ENCODE results near the gene SPATA16.
"Not testable (repeated sequence)": the region's sequence is repeated elsewhere in the genome, so short reads cannot be mapped to it uniquely, and the experiment has no call there.

SPATA16 gene

GRCh38 chr3:173064631-173065030 is 76.4 kb downstream of the SPATA16 start:
- no peak for DNase-seq (ENCODE audit: extremely low read depth in 1 of 2, low read depth in 1 of 2)

- DNase-seq (ENCODE audit: extremely low read depth in 1 of 2, low read depth in 1 of 2): no peak
These were observed 82.8 kb downstream of the SPATA16 start for GRCh38 chr3:173058229-173058628.

GRCh38 chr3:173055228-173055933 is 85.7 kb downstream of the SPATA16 start:
- no peak for DNase-seq (ENCODE audit: extremely low read depth in 1 of 2, low read depth in 1 of 2)

- no peak for DNase-seq (ENCODE audit: extremely low read depth in 1 of 2, low read depth in 1 of 2)
These were observed 91.7 kb downstream of the SPATA16 start for GRCh38 chr3:173049360-173049759.

DNA sequence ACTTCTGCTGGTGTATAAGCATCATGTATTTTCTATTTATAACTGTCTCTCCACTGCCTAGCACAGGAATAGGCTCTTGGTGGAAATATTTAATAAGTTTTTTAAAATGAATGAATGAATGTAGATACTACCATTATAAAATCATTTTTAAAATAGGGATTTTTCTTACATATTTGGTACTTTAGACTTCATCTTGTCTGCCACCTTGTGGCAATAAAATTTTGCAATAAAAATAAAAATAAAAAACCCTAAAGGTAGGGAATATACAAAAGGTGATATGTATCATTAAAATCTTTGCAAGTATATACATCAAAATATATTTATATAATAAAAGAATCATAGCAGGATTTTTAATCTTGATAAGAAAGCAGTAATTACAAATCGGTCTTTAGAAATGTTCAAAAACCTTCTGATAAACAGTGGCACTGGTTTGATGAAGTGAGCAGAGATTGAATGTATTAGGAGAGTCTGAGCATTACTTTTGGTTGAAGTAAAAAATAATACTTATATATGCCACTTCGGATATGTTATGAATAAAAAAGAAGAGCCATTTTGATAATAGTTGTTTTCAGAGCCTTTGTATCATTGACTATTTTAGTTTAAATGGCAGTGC is 95.2 kb downstream of the SPATA16 start:
- DNase-seq (ENCODE audit: extremely low read depth in 1 of 2, low read depth in 1 of 2): no peak

- DNase-seq (ENCODE audit: extremely low read depth in 1 of 2, low read depth in 1 of 2): no peak
These were observed 96.0 kb downstream of the SPATA16 start for GRCh38 chr3:173044998-173045397.

- no peak for DNase-seq (ENCODE audit: extremely low read depth in 1 of 2, low read depth in 1 of 2)
These were observed 97.3 kb downstream of the SPATA16 start for GRCh38 chr3:173043757-173044156.

DNA sequence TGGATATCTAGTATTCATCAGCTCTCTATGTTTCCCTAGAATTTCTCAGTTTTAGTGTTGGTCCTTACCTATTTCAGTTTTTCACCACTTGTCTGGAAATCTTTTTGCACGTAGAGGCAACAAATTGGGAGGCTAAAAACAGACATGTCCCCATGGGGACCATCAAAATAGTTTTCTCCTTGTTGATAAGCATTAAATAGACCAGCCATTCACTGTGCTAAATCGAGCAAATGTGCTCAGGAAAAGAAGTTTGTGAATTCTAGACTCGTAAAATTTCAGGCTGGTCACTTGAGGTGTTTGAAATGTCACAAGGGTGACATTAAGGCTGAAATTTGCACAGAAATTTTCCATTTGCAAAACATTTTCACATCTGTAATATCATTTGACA is 102.6 kb downstream of the SPATA16 start:
- no peak for DNase-seq (ENCODE audit: extremely low read depth in 1 of 2, low read depth in 1 of 2)

DNA sequence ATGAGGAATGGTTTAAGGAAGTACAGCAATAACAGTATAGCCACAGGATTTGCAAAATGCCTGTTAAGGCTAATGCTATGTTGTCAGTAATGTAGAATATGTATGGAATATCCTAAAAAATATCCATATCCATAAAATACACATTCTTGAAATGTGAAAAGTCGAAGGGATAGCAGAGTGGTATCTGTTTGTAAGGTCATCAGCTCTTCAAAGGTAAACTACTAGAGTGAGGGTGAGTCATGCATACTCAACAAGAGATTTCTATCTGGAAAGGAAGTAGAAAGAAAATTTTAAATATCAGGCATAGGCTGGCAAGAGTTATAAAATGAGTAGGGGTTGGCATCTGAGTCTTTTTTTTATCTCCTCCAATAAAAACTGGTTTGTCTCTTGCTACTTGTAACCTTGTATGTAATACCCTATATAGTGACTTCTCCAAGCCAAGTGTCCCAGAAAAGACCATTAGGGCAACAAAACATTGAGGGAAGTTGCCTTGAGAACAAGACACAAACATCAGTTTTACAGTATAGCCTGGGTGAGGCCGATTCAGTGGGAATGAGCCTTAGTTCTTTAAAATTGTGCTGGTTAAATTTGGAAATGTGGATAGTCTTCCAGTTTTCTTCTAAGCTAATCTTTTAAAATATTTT is 103.1 kb downstream of the SPATA16 start:
- DNase-seq (ENCODE audit: extremely low read depth in 1 of 2, low read depth in 1 of 2): no peak

DNA sequence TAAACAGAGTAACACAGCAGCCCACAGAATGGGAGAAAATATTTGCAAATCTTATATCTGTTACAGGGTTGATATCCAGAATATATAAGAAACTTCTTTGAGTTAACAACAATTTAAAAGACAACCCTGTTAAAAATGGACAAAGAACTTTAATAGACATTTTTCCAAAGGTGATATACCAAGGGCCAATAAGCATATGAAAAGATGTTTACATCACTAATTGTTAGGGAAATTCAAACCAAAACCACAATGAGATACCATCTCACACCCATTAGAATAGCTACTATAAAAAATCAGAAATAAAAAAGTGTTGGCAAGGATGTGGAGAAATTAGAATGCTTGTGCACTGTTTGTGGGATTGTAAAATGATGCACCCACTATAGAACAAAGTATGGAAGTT is 110.8 kb downstream of the SPATA16 start:
- DNase-seq (ENCODE audit: extremely low read depth in 1 of 2, low read depth in 1 of 2): no peak

GRCh38 chr3:173028351-173028750 is 112.7 kb downstream of the SPATA16 start:
- DNase-seq (ENCODE audit: extremely low read depth in 1 of 2, low read depth in 1 of 2): no peak

DNA sequence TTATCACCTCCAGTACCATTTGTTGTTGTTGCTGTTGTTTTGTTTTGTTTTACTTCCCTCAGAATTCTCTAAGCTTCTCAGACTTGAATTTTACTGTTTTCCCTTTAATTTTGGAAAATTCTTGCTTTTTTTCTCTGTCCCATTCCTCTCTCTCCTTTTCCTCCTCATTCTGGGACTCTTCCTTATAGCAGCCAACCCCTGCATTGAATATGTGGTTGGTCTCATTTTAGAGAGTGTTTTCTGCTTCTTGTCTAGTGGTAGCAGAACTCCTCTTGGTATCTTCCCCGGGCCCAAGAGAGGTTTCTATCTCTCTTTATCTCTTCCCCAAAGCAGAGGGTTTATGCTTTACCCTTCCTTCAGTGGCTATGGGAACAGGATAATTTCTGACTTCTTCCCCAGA is 113.6 kb downstream of the SPATA16 start:
- no peak for DNase-seq (ENCODE audit: extremely low read depth in 1 of 2, low read depth in 1 of 2)

GRCh38 chr3:173025941-173026340 is 115.1 kb downstream of the SPATA16 start:
- no peak for DNase-seq (ENCODE audit: extremely low read depth in 1 of 2, low read depth in 1 of 2)

DNA sequence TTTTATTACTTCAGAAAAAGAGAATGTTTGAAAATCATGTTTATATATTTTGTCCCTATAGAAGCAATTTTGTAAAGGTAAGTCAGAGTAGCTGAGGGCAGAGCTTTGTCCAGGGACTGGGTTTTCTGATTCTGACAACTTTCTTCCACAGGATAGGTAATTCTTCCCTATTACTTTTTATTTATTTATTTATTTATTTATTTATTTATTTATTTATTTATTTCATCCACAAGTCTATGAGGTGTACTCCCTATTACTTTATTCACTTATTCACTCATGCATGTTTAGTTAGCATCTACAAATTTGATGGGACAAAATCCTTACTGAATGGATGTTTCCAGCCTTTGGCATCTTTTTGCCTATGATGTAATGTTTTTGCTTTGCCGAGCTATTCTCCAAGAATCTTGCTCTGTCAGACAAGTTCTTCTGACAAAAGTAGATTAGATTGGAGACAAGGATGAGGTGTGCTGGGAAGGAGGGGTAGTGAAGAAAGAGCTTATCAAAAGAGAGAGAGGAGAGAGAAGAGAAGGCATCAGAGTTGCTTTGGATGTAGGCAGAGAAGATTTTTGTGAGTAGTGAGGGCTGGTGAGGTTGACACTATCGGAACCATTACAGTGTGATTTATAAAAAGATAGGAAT is 119.4 kb downstream of the SPATA16 start:
- no peak for DNase-seq (ENCODE audit: extremely low read depth in 1 of 2, low read depth in 1 of 2)

GRCh38 chr3:173020128-173020527 is 120.9 kb downstream of the SPATA16 start:
- DNase-seq (ENCODE audit: extremely low read depth in 1 of 2, low read depth in 1 of 2): not testable (repeated sequence)

DNA sequence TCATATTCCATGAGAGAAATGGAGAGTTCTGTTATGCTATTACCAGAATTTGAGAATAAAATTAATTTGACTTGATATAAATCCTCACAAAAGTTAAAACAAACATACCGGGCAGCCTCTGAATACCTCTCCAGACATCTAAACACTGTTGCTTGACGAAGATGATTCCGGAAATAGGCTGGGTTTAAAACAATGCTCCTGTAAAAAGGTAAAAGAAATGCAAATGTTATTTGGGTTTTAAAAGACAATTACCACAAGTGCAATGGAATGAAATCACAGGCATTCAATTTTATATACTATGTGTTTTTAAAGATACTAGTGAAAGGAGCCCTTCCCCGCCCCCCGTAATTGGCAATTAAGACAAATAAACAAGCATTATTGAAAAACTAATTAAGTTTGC is 121.7 kb downstream of the SPATA16 start:
- no peak for DNase-seq (ENCODE audit: extremely low read depth in 1 of 2, low read depth in 1 of 2)

GRCh38 chr3:173018758-173019157 is 122.3 kb downstream of the SPATA16 start:
- DNase-seq (ENCODE audit: extremely low read depth in 1 of 2, low read depth in 1 of 2): no peak

- DNase-seq (ENCODE audit: extremely low read depth in 1 of 2, low read depth in 1 of 2): no peak
These were observed 127.7 kb downstream of the SPATA16 start for GRCh38 chr3:173013219-173013832.

DNA sequence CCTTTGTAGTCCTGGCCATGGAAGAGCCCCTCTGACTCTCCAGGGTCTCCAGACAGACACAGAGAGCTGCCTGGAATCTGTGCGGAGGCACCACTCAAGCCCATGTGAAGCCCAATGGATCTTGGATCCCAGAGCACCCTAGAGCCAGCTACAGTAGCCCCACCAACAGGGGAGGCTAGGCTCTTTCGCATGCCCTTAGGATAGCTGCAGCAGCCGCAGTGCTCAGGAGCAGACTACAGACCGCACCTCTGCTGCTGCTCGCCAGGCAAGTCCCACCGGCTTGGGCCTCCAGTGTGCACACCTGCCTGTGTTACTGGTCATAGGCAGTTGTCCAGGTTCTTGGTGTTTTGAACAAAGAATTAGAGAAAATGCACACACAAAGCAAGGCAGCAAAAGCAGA is 131.6 kb downstream of the SPATA16 start:
- no peak for DNase-seq (ENCODE audit: extremely low read depth in 1 of 2, low read depth in 1 of 2)

DNA sequence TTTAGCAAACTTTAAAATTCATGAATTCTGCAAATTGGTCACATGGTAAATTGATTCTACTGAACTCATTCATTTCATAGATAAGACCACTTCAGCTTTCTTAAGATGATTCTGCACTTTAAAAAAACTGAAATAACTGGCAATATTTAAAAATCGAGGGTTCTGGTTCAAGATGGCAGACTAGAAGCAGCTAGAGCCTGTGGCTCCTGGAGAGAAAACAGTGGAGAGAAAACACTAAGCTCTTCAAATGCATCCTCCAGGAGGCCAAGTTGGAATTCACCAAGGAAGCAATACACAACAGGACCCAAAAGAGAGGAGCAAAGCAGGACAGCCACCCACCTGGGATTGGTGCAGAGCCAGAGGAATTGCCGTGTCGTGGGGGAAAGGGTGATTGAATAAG is 132.1 kb downstream of the SPATA16 start:
- DNase-seq (ENCODE audit: extremely low read depth in 1 of 2, low read depth in 1 of 2): no peak

DNA sequence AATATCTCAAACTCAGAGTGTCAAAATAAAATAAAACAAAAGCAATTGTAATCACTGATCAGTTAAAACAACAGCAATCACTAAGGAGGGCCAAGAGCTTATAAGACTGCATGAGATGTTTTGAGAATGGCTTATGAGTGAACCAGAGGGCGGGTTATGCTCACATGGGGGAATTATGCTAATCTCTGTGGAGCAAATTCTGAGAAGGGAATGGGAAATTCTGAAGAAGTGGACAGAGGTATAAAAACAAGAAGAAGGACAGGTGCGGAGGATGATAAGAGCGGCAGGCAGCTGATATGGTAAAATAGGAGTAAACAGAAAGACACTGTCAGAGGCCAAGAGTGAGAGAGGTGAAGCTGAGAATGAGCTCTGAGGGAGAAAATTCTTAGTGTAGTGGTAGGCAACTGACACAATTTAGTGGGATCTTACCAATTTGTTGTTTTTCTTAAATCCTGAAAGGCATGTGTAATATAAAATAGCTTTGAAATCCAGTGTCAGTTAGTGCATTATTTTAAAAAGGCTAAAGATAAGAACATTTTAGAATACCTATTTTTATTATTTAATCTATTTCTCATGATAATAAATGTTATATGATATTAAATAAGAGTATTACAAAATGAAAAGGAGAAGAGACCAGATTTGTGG is 133.8 kb downstream of the SPATA16 start:
- no peak for DNase-seq (ENCODE audit: extremely low read depth in 1 of 2, low read depth in 1 of 2)
